ENCODE measurements around the gene DEDD2.

DNA sequence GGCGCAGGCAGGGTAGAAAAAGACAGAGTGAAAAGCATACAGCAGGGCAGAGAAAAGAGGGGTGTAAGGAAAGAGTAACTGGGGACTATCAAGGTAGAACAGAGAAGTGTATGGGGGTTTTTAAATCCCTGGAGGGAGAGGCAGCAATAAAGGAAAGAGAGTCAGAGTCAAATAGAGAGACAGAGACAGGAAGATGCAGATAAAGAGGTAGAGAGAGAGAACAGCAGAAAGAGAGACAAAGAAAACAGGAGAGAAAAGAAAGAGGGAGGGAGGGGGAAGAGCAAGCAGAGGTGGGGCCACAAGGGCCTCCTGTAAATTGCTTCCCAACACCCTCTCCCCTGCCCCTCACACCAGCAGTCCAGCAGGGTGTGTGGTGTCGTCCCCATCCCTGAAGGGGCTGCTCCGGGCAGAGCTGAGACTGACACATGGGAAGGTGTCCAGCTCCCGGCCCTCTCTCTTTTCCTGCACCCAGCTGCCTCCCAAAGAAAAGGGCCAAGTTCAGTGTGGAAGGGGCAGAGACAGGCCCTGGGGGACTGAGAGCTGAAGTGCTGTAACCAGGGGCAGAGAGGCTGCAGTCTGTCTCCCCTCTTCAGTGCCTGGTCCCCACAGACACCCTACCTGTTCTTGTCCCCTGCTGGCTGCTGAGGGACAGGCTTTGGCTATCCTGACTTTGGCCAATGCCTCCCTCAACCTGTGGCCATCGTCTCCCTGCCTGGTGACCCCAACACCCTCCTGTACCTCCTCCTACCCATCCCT, 67.9 kb downstream of the DEDD2 start:
- TF ChIP-seq CTCF (IDR thresholded peaks at IDR 0.05) (no peak), POLR2A (IDR thresholded peaks at IDR 0.05) (no peak), EP300 (IDR thresholded peaks at IDR 0.05) (no peak)
